ENCODE results near the gene PRR36. TPM values are rescaled to one million over a fixed set of nuclear protein-coding genes. Genes with fewer than 3 reads are reported as not detected.

Gene PRR36
- total RNA-seq, 1 donor from 2014 or later = 0.80 TPM

DNA sequence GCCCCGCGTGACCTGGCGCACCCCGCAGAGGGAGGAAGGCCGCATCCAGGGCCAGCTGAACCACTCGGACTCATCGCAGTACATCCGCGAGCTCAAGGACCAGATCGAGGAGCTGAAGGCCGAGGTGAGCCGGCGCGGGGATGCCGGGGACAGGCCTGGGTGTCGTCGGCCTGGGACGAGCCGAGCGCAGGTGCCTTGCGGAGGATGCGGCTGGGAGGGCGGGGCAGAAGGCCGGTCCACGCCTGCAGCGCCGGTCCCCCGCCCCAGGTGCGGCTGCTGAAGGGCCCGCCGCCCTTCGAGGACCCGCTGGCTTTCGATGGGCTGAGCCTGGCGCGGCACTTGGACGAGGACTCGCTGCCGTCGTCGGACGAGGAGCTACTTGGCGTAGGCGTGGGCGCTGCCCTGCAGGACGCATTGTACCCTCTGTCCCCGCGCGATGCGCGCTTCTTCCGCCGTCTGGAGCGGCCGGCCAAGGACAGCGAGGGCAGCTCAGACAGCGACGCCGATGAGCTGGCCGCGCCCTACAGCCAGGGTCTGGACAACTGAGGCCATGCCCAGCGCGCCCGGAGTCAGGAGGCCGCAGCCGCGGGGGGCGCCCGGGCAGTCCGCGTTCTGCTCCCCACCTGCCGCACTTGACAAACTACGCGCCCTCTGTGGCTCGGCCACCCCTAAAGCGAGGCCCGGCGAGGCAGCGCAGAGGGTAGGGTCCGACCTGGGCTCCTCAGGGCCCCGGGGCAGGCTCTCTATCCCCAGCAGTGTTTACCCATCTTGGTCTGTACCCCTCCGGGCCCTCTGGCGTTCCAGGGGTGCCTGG is 10.8 kb downstream of the PRR36 start:
- peak; percentile 90 for DNase-seq (ENCODE audit: low spot score)
- no peaks in the 10 kb centered on the region for H3K9me3 Mint-ChIP-seq (ENCODE audit: low read depth)

DNA sequence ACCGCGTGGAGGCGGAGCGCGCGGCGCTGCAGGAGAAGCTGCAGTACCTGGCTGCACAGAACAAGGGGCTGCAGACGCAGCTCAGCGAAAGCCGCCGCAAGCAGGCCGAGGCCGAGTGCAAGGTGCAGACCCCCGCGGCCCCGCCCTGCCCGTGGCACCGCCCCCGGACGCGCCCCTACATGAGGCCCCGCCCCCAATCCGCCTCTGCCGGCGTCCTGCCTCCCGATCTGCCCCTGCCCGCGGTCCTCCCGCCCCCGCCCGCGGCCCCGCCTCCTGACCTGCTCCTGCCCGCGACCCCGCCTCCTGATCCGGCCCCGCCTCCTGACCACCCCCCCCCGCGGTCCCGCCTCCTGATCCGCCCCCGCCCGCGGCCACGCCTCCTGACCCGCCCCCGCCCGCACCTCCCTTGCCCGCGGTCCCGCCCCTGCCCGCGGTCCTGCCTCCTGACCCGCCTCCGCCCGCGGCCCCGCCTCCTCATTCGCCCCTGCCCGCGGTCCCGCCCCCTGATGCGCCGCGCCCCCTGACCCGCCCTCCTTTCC is 11.7 kb downstream of the PRR36 start:
- TF ChIP-seq, protein P1, sequence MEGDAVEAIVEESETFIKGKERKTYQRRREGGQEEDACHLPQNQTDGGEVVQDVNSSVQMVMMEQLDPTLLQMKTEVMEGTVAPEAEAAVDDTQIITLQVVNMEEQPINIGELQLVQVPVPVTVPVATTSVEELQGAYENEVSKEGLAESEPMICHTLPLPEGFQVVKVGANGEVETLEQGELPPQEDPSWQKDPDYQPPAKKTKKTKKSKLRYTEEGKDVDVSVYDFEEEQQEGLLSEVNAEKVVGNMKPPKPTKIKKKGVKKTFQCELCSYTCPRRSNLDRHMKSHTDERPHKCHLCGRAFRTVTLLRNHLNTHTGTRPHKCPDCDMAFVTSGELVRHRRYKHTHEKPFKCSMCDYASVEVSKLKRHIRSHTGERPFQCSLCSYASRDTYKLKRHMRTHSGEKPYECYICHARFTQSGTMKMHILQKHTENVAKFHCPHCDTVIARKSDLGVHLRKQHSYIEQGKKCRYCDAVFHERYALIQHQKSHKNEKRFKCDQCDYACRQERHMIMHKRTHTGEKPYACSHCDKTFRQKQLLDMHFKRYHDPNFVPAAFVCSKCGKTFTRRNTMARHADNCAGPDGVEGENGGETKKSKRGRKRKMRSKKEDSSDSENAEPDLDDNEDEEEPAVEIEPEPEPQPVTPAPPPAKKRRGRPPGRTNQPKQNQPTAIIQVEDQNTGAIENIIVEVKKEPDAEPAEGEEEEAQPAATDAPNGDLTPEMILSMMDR (IDR thresholded peaks at IDR 0.05) = no peak
- Mint-ChIP-seq H3K27me3 (ENCODE audit: low read depth) (peaks cover 3% of the 10 kb centered on the region), H3K4me3 (ENCODE audit: unreplicated experiment) (peak overlapping the region; percentile 33), H3K27ac (ENCODE audit: unreplicated experiment) (no peak overlapping the region), H3K4me1 (ENCODE audit: low read depth) (no peaks in the 10 kb centered on the region), H3K36me3 (ENCODE audit: low read depth) (no peaks in the 10 kb centered on the region), H3K9me3 (ENCODE audit: low read depth) (no peaks in the 10 kb centered on the region)
- no peak for DNase-seq (ENCODE audit: low spot score)

More for the DNA sequence above, 10.8 kb downstream of the PRR36 start:
- Mint-ChIP-seq H3K4me1 (ENCODE audit: low read depth) (peaks cover 3% of the 10 kb centered on the region), H3K27me3 (ENCODE audit: low read depth) (peaks cover 3% of the 10 kb centered on the region), H3K36me3 (ENCODE audit: low read depth) (no peaks in the 10 kb centered on the region), H3K4me3 (ENCODE audit: unreplicated experiment) (no peak overlapping the region), H3K27ac (ENCODE audit: unreplicated experiment) (no peak overlapping the region)
- TF ChIP-seq, protein P1 (IDR thresholded peaks at IDR 0.05) = no peak

DNA sequence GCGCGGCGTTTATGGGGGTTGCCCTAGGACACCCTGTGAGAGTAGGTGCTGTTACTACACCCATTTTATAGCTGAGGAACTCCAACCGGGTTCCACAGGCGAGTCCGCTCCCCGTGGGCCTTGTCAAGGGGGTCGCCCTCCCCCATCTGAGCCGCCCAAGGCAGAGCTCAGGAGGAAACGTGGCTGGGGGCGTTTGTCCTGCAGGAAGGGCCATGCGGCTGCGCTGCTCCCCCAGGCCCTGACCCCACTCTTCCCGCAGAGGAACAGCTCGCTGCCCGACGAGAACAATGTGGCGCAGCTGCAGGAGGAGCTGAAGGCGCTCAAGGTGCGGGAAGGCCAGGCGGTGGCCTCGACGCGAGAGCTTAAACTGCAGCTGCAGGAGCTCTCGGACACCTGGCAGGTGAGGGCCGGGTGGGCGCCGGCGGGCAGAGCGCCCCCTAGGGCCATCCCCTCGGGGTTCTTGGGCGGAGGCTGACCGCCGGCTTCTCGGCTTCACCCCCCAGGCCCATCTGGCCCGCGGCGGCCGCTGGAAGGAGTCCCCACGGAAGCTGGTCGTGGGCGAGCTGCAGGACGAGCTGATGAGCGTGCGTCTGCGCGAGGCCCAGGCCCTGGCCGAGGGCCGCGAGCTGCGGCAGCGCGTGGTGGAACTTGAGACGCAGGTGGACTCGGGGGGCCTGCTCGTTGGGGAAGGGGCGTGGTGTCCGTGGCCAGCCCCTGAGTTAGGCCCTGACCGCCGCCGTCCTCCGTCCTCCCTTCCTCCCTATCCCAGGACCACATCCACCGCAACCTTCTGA is 12.4 kb downstream of the PRR36 start:
- no peaks in the 10 kb centered on the region for H3K36me3 Mint-ChIP-seq (ENCODE audit: low read depth)
- DNase-seq (ENCODE audit: low spot score) = peak; percentile 89
- H3K4me1 Mint-ChIP-seq (ENCODE audit: low read depth) = no peaks in the 10 kb centered on the region
- peaks cover 3% of the 10 kb centered on the region for H3K27me3 Mint-ChIP-seq (ENCODE audit: low read depth)
- no peak overlapping the region for H3K27ac Mint-ChIP-seq (ENCODE audit: unreplicated experiment)
- TF ChIP-seq, protein P1 (IDR thresholded peaks at IDR 0.05) = peak; percentile 52
- H3K4me3 Mint-ChIP-seq (ENCODE audit: unreplicated experiment) = peak overlapping the region; percentile 33
- no peaks in the 10 kb centered on the region for H3K9me3 Mint-ChIP-seq (ENCODE audit: low read depth)

DNA sequence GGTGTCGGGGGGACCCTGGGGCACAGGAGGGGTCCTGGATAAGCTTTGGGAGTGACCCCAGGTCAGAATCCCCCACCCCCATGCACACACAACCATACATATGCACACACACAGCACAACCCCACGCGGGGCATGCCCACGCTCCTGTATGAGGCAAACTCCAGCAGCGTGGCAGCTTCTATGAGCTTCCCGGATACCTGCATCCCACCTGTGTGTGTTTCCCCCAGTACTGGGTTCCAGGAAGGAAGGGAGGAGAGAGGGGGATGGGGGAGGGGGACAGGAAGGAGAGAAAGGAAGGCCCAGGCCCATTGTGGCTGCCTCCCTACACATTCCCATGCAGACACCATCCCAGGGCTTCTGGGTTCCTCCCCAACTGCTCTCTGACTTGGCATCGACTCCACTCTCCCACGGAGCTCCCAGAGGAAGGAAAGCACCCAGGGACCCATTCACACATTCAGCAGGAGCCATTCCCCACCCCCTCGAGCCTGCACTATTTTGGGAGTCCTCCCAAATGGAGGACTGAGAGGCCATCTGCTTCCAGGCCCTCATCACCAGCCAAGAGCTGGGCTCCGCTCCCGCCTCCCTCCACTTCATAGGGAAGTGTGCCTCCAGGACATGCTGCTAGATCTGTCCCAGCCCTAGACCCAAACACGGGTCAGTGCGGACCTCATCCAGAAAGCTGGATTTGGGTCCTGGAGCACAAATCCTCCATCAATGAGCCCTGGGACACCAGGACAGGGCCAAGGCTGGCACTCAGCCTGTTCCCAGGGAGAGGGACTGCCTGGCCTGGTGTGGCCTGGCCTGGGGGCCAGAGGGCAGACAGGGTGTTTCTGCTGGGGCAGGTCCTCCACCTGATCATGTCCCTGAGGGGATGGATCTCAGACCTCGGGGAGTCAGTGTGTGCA is 13.2 kb downstream of the PRR36 start:
- H3K4me3 Mint-ChIP-seq (ENCODE audit: unreplicated experiment) = no peak overlapping the region
- no peak for DNase-seq (ENCODE audit: low spot score)
- peaks cover 3% of the 10 kb centered on the region for H3K27me3 Mint-ChIP-seq (ENCODE audit: low read depth)

More for the DNA sequence above, 13.2 kb downstream of the PRR36 start:
- H3K27ac Mint-ChIP-seq (ENCODE audit: unreplicated experiment) = no peak overlapping the region
- no peaks in the 10 kb centered on the region for H3K9me3 Mint-ChIP-seq (ENCODE audit: low read depth)
- TF ChIP-seq, protein P1 (IDR thresholded peaks at IDR 0.05) = no peak
- no peaks in the 10 kb centered on the region for H3K4me1 Mint-ChIP-seq (ENCODE audit: low read depth)
- H3K36me3 Mint-ChIP-seq (ENCODE audit: low read depth) = no peaks in the 10 kb centered on the region
